HG03342 (cell line): ENCODE data around the gene SCAPER.
"Not testable (repeated sequence)": the region's sequence is repeated elsewhere in the genome, so short reads cannot be mapped to it uniquely, and the experiment has no call there.

Source experiments
- ATAC-seq: cut with Tn5 transposase; IDR thresholded peaks from one replicate; pipeline ENCODE4 v1.9.1; 2021; ENCODE audit warnings: mild to moderate bottlenecking, moderate library complexity; ENCODE audit not compliant: unreplicated experiment

SCAPER gene

GRCh38 chr15:76863693-76864092 is 41.4 kb downstream of the SCAPER start:
- ATAC-seq, result no peak

- ATAC-seq, result no peak
Observed at GRCh38 chr15:76863123-76863522, 42.0 kb downstream of the SCAPER start.

- no peak for ATAC-seq
Observed at GRCh38 chr15:76861815-76862397, 43.2 kb downstream of the SCAPER start.

GRCh38 chr15:76860201-76860600 is 44.9 kb downstream of the SCAPER start:
- ATAC-seq, result no peak

- ATAC-seq, result not testable (repeated sequence)
Observed at GRCh38 chr15:76850367-76850766, 54.8 kb downstream of the SCAPER start.

GRCh38 chr15:76846782-76847181 is 58.4 kb downstream of the SCAPER start:
- ATAC-seq, result no peak

GRCh38 chr15:76844096-76844495 is 61.0 kb downstream of the SCAPER start:
- ATAC-seq, result no peak

GRCh38 chr15:76843269-76843668 is 61.9 kb downstream of the SCAPER start:
- no peak for ATAC-seq

- ATAC-seq, result no peak
Observed at GRCh38 chr15:76840830-76841460, 64.2 kb downstream of the SCAPER start.

- no peak for ATAC-seq
Observed at GRCh38 chr15:76839173-76839572, 66.0 kb downstream of the SCAPER start.

- ATAC-seq, result no peak
Observed at GRCh38 chr15:76837474-76837873, 67.7 kb downstream of the SCAPER start.

GRCh38 chr15:76829939-76830338 is 75.2 kb downstream of the SCAPER start:
- ATAC-seq, result no peak

GRCh38 chr15:76823890-76824289 is 81.2 kb downstream of the SCAPER start:
- no peak for ATAC-seq

GRCh38 chr15:76823303-76823702 is 81.8 kb downstream of the SCAPER start:
- no peak for ATAC-seq

- not testable (repeated sequence) for ATAC-seq
Observed at GRCh38 chr15:76818926-76819325, 86.2 kb downstream of the SCAPER start.

GRCh38 chr15:76815421-76815820 is 89.7 kb downstream of the SCAPER start:
- no peak for ATAC-seq

- ATAC-seq, result no peak
Observed at GRCh38 chr15:76812381-76812780, 92.8 kb downstream of the SCAPER start.

GRCh38 chr15:76809412-76810103 is 95.6 kb downstream of the SCAPER start:
- no peak for ATAC-seq

- no peak for ATAC-seq
Observed at GRCh38 chr15:76803049-76803571, 102.0 kb downstream of the SCAPER start.

GRCh38 chr15:76802411-76802810 is 102.7 kb downstream of the SCAPER start:
- no peak for ATAC-seq

- ATAC-seq, result no peak
Observed at GRCh38 chr15:76799760-76800159, 105.4 kb downstream of the SCAPER start.

GRCh38 chr15:76795217-76795616 is 109.9 kb downstream of the SCAPER start:
- ATAC-seq, result no peak
